PC-9 (cell line): ENCODE results near the gene SLC16A12. TPM values are rescaled to one million over a fixed set of nuclear protein-coding genes. Genes with fewer than 3 reads are reported as not detected.

Source experiments
- BruUV-seq: library from RNA; stranded (reverse); fragments of 400-500 nt; replicated peaks from 2 replicates; lab custom pipeline; 2021; lab: Mats Ljungman, UMichigan
- CTCF ChIA-PET: fragments of 300-600 bp; sonication (Branson Sonifier 250); formaldehyde crosslinking; loops from one replicate; lab custom pipeline; 2022; ENCODE audit warnings: antibody characterized with exemption; lab: Charles Lee
- POLR2A ChIA-PET: fragments of 300-600 bp; sonication (Branson Sonifier 250); formaldehyde crosslinking; loops from one replicate; lab custom pipeline; 2022; ENCODE audit warnings: antibody characterized with exemption; ENCODE audit not compliant: unreplicated experiment; lab: Charles Lee
- DNase-seq, 2 experiments: peaks; one replicate each; pipeline versions ENCODE4 v3.0.0 to v3.0.0-alpha.2; 2015 to 2022; ENCODE audit warnings: mixed read lengths in 1 of 2
- H2AFZ ChIP-seq: fragments of 200-600 bp; sonication (generic); 2 replicates; pipeline ENCODE4 v1.8.1; 2017; ENCODE audit warnings: antibody characterized with exemption
- H3F3A ChIP-seq: fragments of 200-600 bp; sonication (generic); 2 replicates; pipeline ENCODE4 v1.8.1; 2017; ENCODE audit warnings: antibody characterized with exemption, mild to moderate bottlenecking, low read depth; ENCODE audit not compliant: insufficient read depth
- H3K27ac ChIP-seq: fragments of 200-600 bp; sonication (generic); 2 replicates; pipeline ENCODE4 v1.6.1; 2016; ENCODE audit warnings: mixed run types
- H3K27me3 ChIP-seq: fragments of 200-600 bp; sonication (generic); 2 replicates; pipeline ENCODE4 v1.6.1; 2016; ENCODE audit warnings: low read depth, mixed run types; ENCODE audit not compliant: insufficient read depth
- H3K36me3 ChIP-seq: fragments of 200-600 bp; sonication (generic); 2 replicates; pipeline ENCODE4 v1.6.1; 2016; ENCODE audit warnings: low read depth, mixed run types
- H3K4me1 ChIP-seq: fragments of 200-600 bp; sonication (generic); replicated peaks from 2 replicates; pipeline ENCODE4 v1.6.1; 2016; ENCODE audit warnings: mixed run types; ENCODE audit not compliant: insufficient read depth
- H3K4me2 ChIP-seq: fragments of 200-600 bp; sonication (generic); 2 replicates; pipeline ENCODE4 v1.6.1; 2017; ENCODE audit warnings: mixed run types
- H3K4me3 ChIP-seq: fragments of 200-600 bp; sonication (generic); 2 replicates; pipeline ENCODE4 v1.6.1; 2016; ENCODE audit warnings: mixed run types
- H3K79me2 ChIP-seq: fragments of 200-600 bp; sonication (generic); 2 replicates; pipeline ENCODE4 v1.6.1; 2017; ENCODE audit warnings: low read depth, mixed run types
- H3K9me2 ChIP-seq: fragments of 200-600 bp; sonication (generic); 2 replicates; pipeline ENCODE4 v1.8.1; 2017; ENCODE audit warnings: mild to moderate bottlenecking; ENCODE audit not compliant: insufficient read depth
- H3K9me3 ChIP-seq: fragments of 200-600 bp; sonication (generic); 2 replicates; pipeline ENCODE4 v1.8.1; 2016; ENCODE audit warnings: low read depth; ENCODE audit not compliant: insufficient read depth
- H4K20me1 ChIP-seq: fragments of 200-600 bp; sonication (generic); 2 replicates; pipeline ENCODE4 v1.8.1; 2017; ENCODE audit not compliant: insufficient read depth
- CTCF ChIP-seq: fragments of 200-600 bp; sonication (generic); conservative IDR thresholded peaks from 2 replicates; pipeline ENCODE4 v1.6.1; 2017; ENCODE audit warnings: mixed run types, antibody characterized with exemption, mild to moderate bottlenecking, moderate library complexity
- EZH2 ChIP-seq: fragments of 200-600 bp; sonication (generic); IDR thresholded peaks from 2 replicates; pipeline ENCODE4 v1.8.0; 2017; ENCODE audit warnings: antibody characterized with exemption, low read depth
- intact Hi-C: fragments of 100-400 bp; cut with micrococcal nuclease; formaldehyde crosslinking; loops from one replicate; pipeline ENCODE4 v1.10.0; 2022; ENCODE audit not compliant: unreplicated experiment
- total RNA-seq: library from RNA; stranded (reverse); gene quantifications from 2 replicates; pipeline ENCODE4 v1.2.3, GENCODE V29; 2021

Gene SLC16A12
- total RNA-seq, 1 experiment from 2014 or later, result 0.74 TPM

GRCh38 chr10:89382757-89383156 is 152.6 kb downstream of the SLC16A12 start:
- BruUV-seq, result no TSS peak
- H3K9me3 ChIP-seq, result no peaks in the 10 kb centered on the region
- intact Hi-C loops, result no loop called here

More at GRCh38 chr10:89382757-89383156, 152.6 kb downstream of the SLC16A12 start:
- Histone ChIP-seq H3K4me2 (no peak overlapping the region), H3K27ac (no peak overlapping the region), H2AFZ (no peak overlapping the region), H4K20me1 (no peaks in the 10 kb centered on the region), H3K79me2 (no peaks in the 10 kb centered on the region), H3F3A (no peaks in the 10 kb centered on the region), H3K4me1 (peaks cover 10% of the 10 kb centered on the region; the same call in 1 of the 2 replicates), H3K27me3 (no peaks in the 10 kb centered on the region), H3K4me3 (no peak overlapping the region), H3K9me2 (no peaks in the 10 kb centered on the region), H3K36me3 (no peaks in the 10 kb centered on the region)
- ChIA-PET CTCF (no interaction called here), POLR2A (no interaction called here)
- no peak for DNase-seq
- no peak for TF ChIP-seq EZH2
- no peak for TF ChIP-seq CTCF

Other genes starting within 250 kb of the SLC16A12 start
- 3.6 and 4.4 TPM in 2 replicates for gene IFIT2, start 233.5 kb downstream of the SLC16A12 start, total RNA-seq
- gene IFIT3, start 207.6 kb downstream of the SLC16A12 start, total RNA-seq, result 6.2 and 7.2 TPM in 2 replicates
- not detected in 2 replicates for gene IFIT1B, start 157.5 kb downstream of the SLC16A12 start, total RNA-seq
- gene IFIT1, start 143.0 kb downstream of the SLC16A12 start, total RNA-seq, result 3.4 TPM in 2 replicates
- 1.9 and 2.1 TPM in 2 replicates for gene IFIT5, start 121.0 kb downstream of the SLC16A12 start, total RNA-seq
- 5.7 and 8.1 TPM in 2 replicates for gene PANK1, start 109.6 kb upstream of the SLC16A12 start, total RNA-seq
- gene KIF20B, start 166.0 kb upstream of the SLC16A12 start, total RNA-seq, result 14.1 and 34.5 TPM in 2 replicates